Panc1 (cell line): ENCODE data around the gene AHNAK. TPM values are rescaled to one million over a fixed set of nuclear protein-coding genes. Genes with fewer than 3 reads are reported as not detected.

Experiments used
- ATAC-seq: fragments of 200-7000 bp; cut with Tn5 transposase; 2 replicates; pipeline ENCODE4 v1.9.1; 2020; ENCODE audit warnings: mild to moderate bottlenecking, moderate library complexity
- BruUV-seq: library from RNA; stranded (reverse); fragments of 400-500 nt; replicated peaks from 2 replicates; lab custom pipeline; 2021; lab: Mats Ljungman, UMichigan
- CTCF ChIA-PET: fragments of 300-600 bp; sonication (Branson Sonifier 250); formaldehyde crosslinking; loops from one replicate; lab custom pipeline; 2022; ENCODE audit warnings: antibody characterized with exemption; lab: Charles Lee
- POLR2A ChIA-PET: fragments of 300-600 bp; sonication (Branson Sonifier 250); formaldehyde crosslinking; loops from one replicate; lab custom pipeline; 2022; ENCODE audit warnings: antibody characterized with exemption; lab: Charles Lee
- DNase-seq: peaks from one replicate; pipeline ENCODE4 v3.0.0-alpha.2; 2010; ENCODE audit warnings: low read depth, low spot score
- H3K27ac ChIP-seq: 2 replicates; pipeline ENCODE4 v1.5.1; 2011; ENCODE audit warnings: mild to moderate bottlenecking, low read length, inconsistent platforms
- H3K27me3 ChIP-seq: fragments of 200-500 bp; sonication (Bioruptor generic); 2 replicates; pipeline ENCODE4 v1.6.0; 2014; ENCODE audit warnings: low read length, inconsistent platforms; ENCODE audit not compliant: control insufficient read depth, insufficient read depth
- H3K36me3 ChIP-seq: fragments of 200-500 bp; sonication (Bioruptor generic); 2 replicates; pipeline ENCODE4 v1.5.1; 2014; ENCODE audit warnings: inconsistent platforms, mild to moderate bottlenecking, low read length, moderate library complexity; ENCODE audit not compliant: control insufficient read depth, insufficient read depth
- H3K4me1 ChIP-seq: 2 replicates; pipeline ENCODE4 v1.5.1; 2011; ENCODE audit warnings: inconsistent platforms, mild to moderate bottlenecking, low read length, moderate library complexity; ENCODE audit not compliant: control insufficient read depth, insufficient read depth
- H3K4me3 ChIP-seq, 2 experiments: 2 replicates each; pipeline ENCODE4 v1.5.1; 2011 to 2012; ENCODE audit warnings: low read depth in 2 of 2, low read length in 2 of 2, mild to moderate bottlenecking in 2 of 2, inconsistent platforms in 1 of 2, moderate library complexity in 1 of 2
- H3K9me3 ChIP-seq: fragments of 200-500 bp; sonication (Bioruptor generic); 2 replicates; pipeline ENCODE4 v1.5.1; 2014; ENCODE audit warnings: low read depth, mild to moderate bottlenecking, inconsistent platforms, low read length, moderate library complexity; ENCODE audit not compliant: control insufficient read depth, insufficient read depth
- CTCF ChIP-seq: fragments of 450-650 bp; IDR thresholded peaks from 2 replicates; pipeline ENCODE4 v1.5.1; 2017; ENCODE audit warnings: mild to moderate bottlenecking
- POLR2AphosphoS5 ChIP-seq: IDR thresholded peaks from 2 replicates; pipeline ENCODE4 v1.6.1; 2012; ENCODE audit warnings: mild to moderate bottlenecking, low read depth, low read length, moderate library complexity
- REST ChIP-seq, 2 experiments: IDR thresholded peaks; 2 replicates each; pipeline ENCODE4 v1.6.1; 2011 to 2012; ENCODE audit warnings: low read depth in 2 of 2, control low read depth in 1 of 2, low read length in 1 of 2, mild to moderate bottlenecking in 1 of 2, moderate library complexity in 1 of 2; ENCODE audit not compliant: insufficient read depth in 1 of 2
- SIN3A ChIP-seq: IDR thresholded peaks from 2 replicates; pipeline ENCODE4 v1.6.1; 2012; ENCODE audit warnings: low read depth, mild to moderate bottlenecking, low read length, moderate library complexity, borderline replicate concordance; ENCODE audit not compliant: insufficient read depth
- TCF7L2 ChIP-seq: IDR thresholded peaks from 2 replicates; pipeline ENCODE4 v1.6.1; 2011; ENCODE audit warnings: mild to moderate bottlenecking, low read depth, low read length, inconsistent platforms
- in situ Hi-C: cut with HindIII; loops from 2 replicates; pipeline ENCODE4 v1.10.0; 2016; ENCODE audit warnings: low sequenced_read_pairs, low pct_unique_long_range_greater_than_20kb
- intact Hi-C: fragments of 100-400 bp; cut with micrococcal nuclease; formaldehyde crosslinking; loops from one replicate; pipeline ENCODE4 v1.10.0; 2022; ENCODE audit not compliant: unreplicated experiment
- total RNA-seq: library from RNA; stranded (reverse); gene quantifications from one replicate; pipeline ENCODE4 v1.2.1, GENCODE V29; 2021; ENCODE audit not compliant: unreplicated experiment

Gene AHNAK
- total RNA-seq, 1 experiment from 2014 or later, result 844 TPM

- BruUV-seq, result TSS peak; percentile 37
- no peak overlapping the region for H3K4me3 ChIP-seq
- H3K27me3 ChIP-seq, result no peaks in the 10 kb centered on the region
- TF ChIP-seq POLR2AphosphoS5, result no peak
- no peak for TF ChIP-seq TCF7L2
- TF ChIP-seq REST (IDR thresholded peaks at IDR 0.05; ENCODE audit: insufficient read depth in 1 of 2, low read depth in 2 of 2, low read length in 1 of 2), result no peak
- no peak for TF ChIP-seq SIN3A
- no peak for TF ChIP-seq CTCF
- no peak overlapping the region; the same call in 1 of the 2 replicates for H3K27ac ChIP-seq
- H3K9me3 ChIP-seq, result no peaks in the 10 kb centered on the region
- DNase-seq, result no peak
- no peak for ATAC-seq
- intact Hi-C loops, result no loop called here
- ChIA-PET CTCF (no interaction called here), POLR2A (interaction anchor here (0.5 kb wide), 1 partner anchor 9 kb away, joined by 3 read pairs; no protein-coding TSS in a partner anchor)
- in situ Hi-C loops, result no loop called here
- H3K4me1 ChIP-seq, result peaks cover 26% of the 10 kb centered on the region
- peaks cover 18% of the 10 kb centered on the region for H3K36me3 ChIP-seq
Measured at GRCh38 chr11:62577046-62577714, 30.6 kb upstream of the AHNAK start.

- POLR2A ChIA-PET, result no interaction called here
- H3K27ac ChIP-seq, result peak overlapping the region; percentile 98
- peaks cover 27% of the 10 kb centered on the region for H3K36me3 ChIP-seq
- no peak for ATAC-seq
- CTCF ChIA-PET, result no interaction called here
- TF ChIP-seq POLR2AphosphoS5 (no peak), SIN3A (no peak), CTCF (no peak), TCF7L2 (no peak), REST (IDR thresholded peaks at IDR 0.05; ENCODE audit: insufficient read depth in 1 of 2, low read depth in 2 of 2, low read length in 1 of 2) (no peak)
- H3K27me3 ChIP-seq, result no peaks in the 10 kb centered on the region
- in situ Hi-C loops, result no loop called here
- no TSS peak for BruUV-seq
- DNase-seq, result no peak
- intact Hi-C loops, result no loop called here
- H3K4me1 ChIP-seq, result peaks cover 38% of the 10 kb centered on the region
- no peaks in the 10 kb centered on the region for H3K9me3 ChIP-seq
- peak overlapping the region; percentile 81 to 100; a peak in 2 of 4 replicates for H3K4me3 ChIP-seq
Measured at GRCh38 chr11:62575837-62576236, 29.2 kb upstream of the AHNAK start.
